ELF-1 (cell line): Measurements from ENCODE around the gene CTBP2.
"Not testable (repeated sequence)": the region's sequence is repeated elsewhere in the genome, so short reads cannot be mapped to it uniquely, and the experiment has no call there.

Source experiments
- DNase-seq: peaks from one replicate; pipeline ENCODE4 v3.0.0-alpha.2; 2016; ENCODE audit warnings: low read depth, low spot score

The CTBP2 gene

GRCh38 chr10:125064681-125065492 lies 95.5 kb downstream of the CTBP2 start:
- peak; percentile 84 for DNase-seq

GRCh38 chr10:125063256-125063925 lies 97.0 kb downstream of the CTBP2 start:
- no peak for DNase-seq

- DNase-seq = no peak
These were observed 97.5 kb downstream of the CTBP2 start for GRCh38 chr10:125062914-125063230.

- no peak for DNase-seq
These were observed 98.0 kb downstream of the CTBP2 start for GRCh38 chr10:125062227-125062913.

GRCh38 chr10:125061557-125062226 lies 98.7 kb downstream of the CTBP2 start:
- DNase-seq = no peak

GRCh38 chr10:125060826-125061556 lies 99.4 kb downstream of the CTBP2 start:
- DNase-seq = peak; percentile 67

GRCh38 chr10:125060482-125060825 lies 99.9 kb downstream of the CTBP2 start:
- DNase-seq = no peak

GRCh38 chr10:125060026-125060425 lies 100.3 kb downstream of the CTBP2 start:
- DNase-seq = no peak

- DNase-seq = not testable (repeated sequence)
These were observed 101.0 kb downstream of the CTBP2 start for GRCh38 chr10:125059348-125059747.

- peak; percentile 85 for DNase-seq
These were observed 103.0 kb downstream of the CTBP2 start for GRCh38 chr10:125057158-125058001.

- DNase-seq = no peak
These were observed 103.9 kb downstream of the CTBP2 start for GRCh38 chr10:125056161-125057132.

- DNase-seq = no peak
These were observed 104.9 kb downstream of the CTBP2 start for GRCh38 chr10:125055446-125055845.

GRCh38 chr10:125054669-125055268 lies 105.6 kb downstream of the CTBP2 start:
- DNase-seq = no peak

- DNase-seq = no peak
These were observed 106.1 kb downstream of the CTBP2 start for GRCh38 chr10:125054216-125054615.

- DNase-seq = no peak
These were observed 108.2 kb downstream of the CTBP2 start for GRCh38 chr10:125052146-125052545.

GRCh38 chr10:125050383-125050782 lies 110.0 kb downstream of the CTBP2 start:
- no peak for DNase-seq

- no peak for DNase-seq
These were observed 111.0 kb downstream of the CTBP2 start for GRCh38 chr10:125049216-125049881.

GRCh38 chr10:125048094-125048864 lies 112.1 kb downstream of the CTBP2 start:
- peak; percentile 97 for DNase-seq
